ENCODE data around the gene KCNQ1.

Gene KCNQ1

GRCh38 chr11:2789331-2789730 lies 344.5 kb downstream of the KCNQ1 start:
- DNase-seq = no peak

GRCh38 chr11:2789791-2790567 lies 345.2 kb downstream of the KCNQ1 start:
- no peak for DNase-seq

GRCh38 chr11:2790568-2790921 lies 345.7 kb downstream of the KCNQ1 start:
- no peak for DNase-seq

GRCh38 chr11:2791139-2791520 lies 346.3 kb downstream of the KCNQ1 start:
- DNase-seq = no peak

GRCh38 chr11:2791521-2792380 lies 346.9 kb downstream of the KCNQ1 start:
- DNase-seq = peak; percentile 39

GRCh38 chr11:2792381-2793250 lies 347.8 kb downstream of the KCNQ1 start:
- DNase-seq = no peak

GRCh38 chr11:2793701-2794045 lies 348.9 kb downstream of the KCNQ1 start:
- DNase-seq = no peak

GRCh38 chr11:2794046-2794967 lies 349.5 kb downstream of the KCNQ1 start:
- no peak for DNase-seq

GRCh38 chr11:2794968-2795322 lies 350.1 kb downstream of the KCNQ1 start:
- DNase-seq = no peak

GRCh38 chr11:2795491-2795991 lies 350.7 kb downstream of the KCNQ1 start:
- no peak for DNase-seq

- no peak for DNase-seq
Measured at GRCh38 chr11:2796091-2796490, 351.3 kb downstream of the KCNQ1 start.

- no peak for DNase-seq
Measured at GRCh38 chr11:2796508-2797113, 351.8 kb downstream of the KCNQ1 start.

GRCh38 chr11:2797121-2797711 lies 352.4 kb downstream of the KCNQ1 start:
- DNase-seq = no peak

GRCh38 chr11:2797741-2798361 lies 353.0 kb downstream of the KCNQ1 start:
- no peak for DNase-seq

GRCh38 chr11:2798951-2799761 lies 354.3 kb downstream of the KCNQ1 start:
- no peak for DNase-seq

- no peak for DNase-seq
Measured at GRCh38 chr11:2799881-2800654, 355.3 kb downstream of the KCNQ1 start.

GRCh38 chr11:2800655-2801531 lies 356.1 kb downstream of the KCNQ1 start:
- DNase-seq = no peak
